ENCODE data around the gene GLOD4.
A peak's percentile ranks its signal among the peaks of the same experiment; 100 is the strongest.
"Not testable (repeated sequence)": the region's sequence is repeated elsewhere in the genome, so short reads cannot be mapped to it uniquely, and the experiment has no call there.

The GLOD4 gene

DNA sequence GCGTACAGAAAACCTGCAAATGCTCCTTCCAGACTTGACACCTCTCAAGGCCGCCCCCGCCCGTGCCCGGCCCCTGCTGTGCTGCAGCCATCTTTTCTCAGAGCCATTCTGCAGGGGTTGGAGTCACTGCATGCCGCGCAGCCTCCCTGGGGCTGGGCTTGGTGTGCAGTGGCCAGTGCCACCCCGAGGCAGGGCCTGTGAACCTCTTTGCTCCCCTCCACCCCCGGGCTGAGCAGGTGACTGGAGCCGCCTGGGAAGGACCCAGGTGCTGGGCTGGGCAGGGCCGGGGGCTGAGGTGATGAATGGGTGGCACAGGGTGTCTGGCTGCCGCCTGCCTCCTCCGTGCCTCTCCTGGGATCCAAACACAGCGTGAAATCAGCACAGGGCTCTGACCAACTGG, 20.4 kb upstream of the GLOD4 start:
- no peak for DNase-seq

DNA sequence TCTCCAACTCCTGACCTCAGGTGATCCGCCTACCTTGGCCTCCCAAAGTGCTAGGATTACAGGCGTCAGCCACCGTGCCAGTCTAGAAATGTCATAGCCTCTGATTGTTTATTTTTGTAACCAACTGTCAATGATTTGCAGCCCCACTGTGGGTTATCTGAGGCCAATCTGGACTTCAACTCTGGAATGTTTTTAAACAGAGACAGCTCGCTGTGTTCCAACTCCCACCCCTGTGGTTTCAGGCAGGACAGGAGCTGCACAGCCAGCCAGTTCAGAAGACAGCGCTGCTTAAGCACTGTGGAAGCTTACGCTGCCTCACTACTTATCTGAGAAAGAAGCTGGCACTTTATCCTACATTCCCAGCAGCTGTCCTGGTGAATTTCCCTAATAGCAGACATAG, 19.6 kb upstream of the GLOD4 start:
- no peak for DNase-seq

GRCh38 chr17:800446-801242, 18.6 kb upstream of the GLOD4 start:
- no peak for DNase-seq

DNA sequence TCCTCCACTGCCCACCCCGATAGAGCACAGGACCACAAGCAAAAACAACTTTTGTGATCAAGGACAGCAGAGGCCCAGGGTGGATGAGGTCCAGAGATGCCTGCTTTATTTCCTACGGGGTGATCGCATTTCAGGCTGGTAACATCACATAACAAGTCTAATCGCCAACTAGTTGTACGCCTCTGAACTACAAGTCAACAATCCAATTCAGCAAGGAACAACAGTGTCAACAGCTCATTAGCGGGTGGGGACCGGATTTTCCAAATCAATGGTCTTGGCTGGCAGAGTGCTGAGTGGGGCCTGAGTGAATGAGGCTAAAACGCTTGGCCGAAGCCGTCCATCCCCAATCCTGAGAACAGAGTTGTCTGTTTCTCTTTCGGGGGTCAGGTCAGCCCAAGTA, 17.2 kb upstream of the GLOD4 start:
- no peak for DNase-seq

GRCh38 chr17:798246-798645, 16.2 kb upstream of the GLOD4 start:
- no peak for DNase-seq

DNA sequence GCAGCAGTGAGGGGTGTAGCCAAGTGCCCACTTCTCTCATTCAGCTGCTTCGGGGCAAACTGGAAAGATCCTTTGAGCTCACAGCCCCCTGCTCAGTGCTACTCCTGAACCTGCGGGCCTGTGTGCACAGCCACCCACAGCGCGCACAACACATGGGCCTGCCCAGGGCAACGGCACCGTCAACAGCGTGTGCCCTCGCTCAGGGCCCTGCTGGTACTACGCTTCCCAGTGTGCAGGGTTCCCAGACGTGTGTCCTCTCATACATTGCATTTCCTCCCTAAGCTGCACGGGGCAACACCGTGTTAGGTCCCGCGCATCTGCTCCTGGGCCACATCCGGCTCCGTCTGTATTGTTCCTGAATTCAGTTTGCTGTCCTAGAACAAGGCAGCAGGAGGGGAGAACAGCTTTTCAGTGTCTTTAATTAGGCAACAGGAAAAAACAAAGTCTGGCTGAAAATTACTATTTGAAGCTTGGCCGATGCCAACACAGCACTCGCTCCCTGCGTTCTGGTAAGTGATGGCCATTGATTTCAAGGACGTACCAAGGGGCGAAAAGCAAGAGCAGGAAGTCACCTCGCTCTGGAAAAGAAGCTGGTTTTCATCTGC, 15.3 kb upstream of the GLOD4 start:
- no peak for DNase-seq

DNA sequence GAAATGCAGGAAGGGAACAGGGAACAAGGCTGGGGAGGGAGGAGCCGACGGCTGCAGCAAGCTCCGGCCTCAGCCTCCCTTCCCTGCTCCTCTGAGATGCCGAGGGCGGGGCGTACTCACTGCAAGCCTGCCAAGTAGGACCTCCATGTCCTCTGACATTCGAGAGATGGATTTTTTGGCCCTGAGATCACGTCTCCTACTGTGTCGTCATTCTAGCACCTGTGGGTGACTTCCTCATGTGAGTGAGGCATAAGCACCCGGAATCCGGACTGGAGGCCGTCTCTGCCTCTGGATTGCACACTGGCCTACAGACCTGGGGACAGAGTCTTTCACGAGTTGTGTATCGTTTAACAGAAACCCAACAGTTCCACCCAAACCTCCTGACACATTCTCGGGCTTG, 14.5 kb upstream of the GLOD4 start:
- DNase-seq: no peak

GRCh38 chr17:795721-796120, 13.6 kb upstream of the GLOD4 start:
- no peak for DNase-seq

DNA sequence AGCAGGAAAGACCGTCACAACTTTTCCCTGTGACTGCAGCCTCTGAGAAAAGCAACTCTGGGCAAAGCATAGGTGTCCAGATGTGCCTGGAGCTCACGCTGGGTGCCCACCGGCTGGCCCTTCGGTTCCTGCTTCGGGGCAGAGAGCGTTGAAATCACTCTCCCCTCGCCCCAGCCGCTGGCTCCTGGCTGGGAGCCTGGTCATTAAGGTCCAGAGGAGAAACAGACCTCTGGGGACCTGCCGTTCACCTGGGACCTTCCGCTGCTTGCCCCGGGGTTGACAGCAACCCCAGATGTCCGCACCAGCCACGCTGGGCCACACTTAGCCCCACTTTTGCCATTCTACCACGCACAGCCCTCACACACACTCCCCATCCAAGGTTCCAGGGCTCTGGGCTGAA, 13.2 kb upstream of the GLOD4 start:
- DNase-seq: no peak

- peak; percentile 35 for DNase-seq
Observed at GRCh38 chr17:794876-795275, 12.8 kb upstream of the GLOD4 start.

DNA sequence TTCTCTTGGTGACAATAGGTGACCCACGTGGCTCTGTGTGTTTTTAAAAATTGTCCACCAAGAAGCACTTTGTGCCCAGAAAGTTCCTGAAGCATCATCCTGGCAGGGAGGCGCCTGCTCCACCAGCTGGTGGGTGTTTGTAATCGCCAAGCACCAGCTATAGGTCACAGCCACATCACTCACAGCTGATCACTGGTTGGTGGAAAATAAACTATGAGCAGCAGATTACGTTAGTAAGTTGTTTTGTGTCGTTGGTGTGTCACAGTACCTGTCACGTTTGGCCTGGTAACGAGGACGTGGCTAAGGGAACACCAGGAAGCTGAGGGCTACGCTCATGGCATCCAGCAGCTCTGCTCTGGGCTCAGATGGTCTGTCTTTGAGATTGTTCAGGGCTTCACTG, 10.2 kb upstream of the GLOD4 start:
- no peak for DNase-seq

DNA sequence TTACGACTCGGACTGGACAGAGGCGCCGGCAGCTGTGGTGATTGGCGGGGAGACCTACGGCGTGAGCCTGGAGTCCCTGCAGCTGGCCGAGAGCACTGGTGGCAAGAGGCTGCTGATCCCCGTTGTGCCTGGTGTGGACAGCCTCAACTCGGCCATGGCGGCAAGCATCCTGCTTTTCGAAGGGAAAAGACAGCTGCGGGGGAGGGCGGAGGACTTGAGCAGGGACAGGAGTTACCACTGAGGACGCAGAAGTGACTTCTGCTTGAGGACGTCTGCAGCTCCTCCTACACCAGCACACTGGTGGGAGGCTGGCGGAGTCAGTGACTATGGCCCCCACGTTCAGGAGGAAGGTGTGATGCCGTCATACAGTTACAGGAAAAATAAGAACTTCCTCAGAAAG, 9.7 kb upstream of the GLOD4 start:
- no peak for DNase-seq

GRCh38 chr17:790874-791247, 8.8 kb upstream of the GLOD4 start:
- DNase-seq: not testable (repeated sequence)

DNA sequence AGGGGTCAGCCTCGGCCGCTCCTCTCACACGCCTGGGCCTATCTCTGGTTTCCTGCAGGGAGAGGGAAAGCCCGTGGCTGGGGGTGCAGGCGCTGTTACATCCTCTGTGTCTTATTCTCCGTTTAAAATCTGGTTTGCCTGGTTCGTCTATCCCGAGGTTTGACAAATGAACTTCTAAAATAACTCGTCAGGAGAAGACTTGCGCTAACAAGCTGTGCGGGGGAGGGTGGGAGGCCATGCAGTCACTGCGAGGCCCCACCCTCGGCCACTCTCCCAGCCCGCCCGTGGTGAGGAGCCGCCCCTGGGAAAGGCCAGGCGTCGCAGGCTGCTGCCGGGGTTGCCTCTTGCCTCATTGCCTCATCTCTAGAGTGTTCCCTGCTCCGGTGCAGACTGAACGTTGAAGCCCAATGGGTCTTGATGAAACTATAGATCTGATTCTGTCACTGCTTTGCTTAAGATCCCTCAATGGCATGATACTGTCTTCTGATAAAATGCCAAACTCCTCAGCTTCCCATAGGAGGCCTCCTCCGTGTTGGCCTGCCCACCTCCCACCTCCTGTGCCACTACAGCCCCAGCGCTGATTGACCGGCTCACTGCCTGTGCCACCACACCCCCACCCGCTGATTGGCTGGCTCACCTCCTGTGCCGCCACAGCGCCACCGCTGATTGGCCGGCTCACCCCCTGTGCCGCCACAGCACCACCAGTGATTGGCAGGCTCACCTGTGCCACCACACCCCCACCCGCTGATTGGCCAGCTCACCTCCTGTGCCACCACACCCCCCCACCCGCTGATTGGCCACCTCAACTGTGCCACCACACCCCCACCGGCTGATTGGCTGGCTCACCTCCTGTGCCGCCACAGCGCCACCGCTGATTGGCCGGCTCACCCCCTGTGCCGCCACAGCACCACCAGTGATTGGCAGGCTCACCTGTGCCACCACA, 8.1 kb upstream of the GLOD4 start:
- not testable (repeated sequence) for DNase-seq

DNA sequence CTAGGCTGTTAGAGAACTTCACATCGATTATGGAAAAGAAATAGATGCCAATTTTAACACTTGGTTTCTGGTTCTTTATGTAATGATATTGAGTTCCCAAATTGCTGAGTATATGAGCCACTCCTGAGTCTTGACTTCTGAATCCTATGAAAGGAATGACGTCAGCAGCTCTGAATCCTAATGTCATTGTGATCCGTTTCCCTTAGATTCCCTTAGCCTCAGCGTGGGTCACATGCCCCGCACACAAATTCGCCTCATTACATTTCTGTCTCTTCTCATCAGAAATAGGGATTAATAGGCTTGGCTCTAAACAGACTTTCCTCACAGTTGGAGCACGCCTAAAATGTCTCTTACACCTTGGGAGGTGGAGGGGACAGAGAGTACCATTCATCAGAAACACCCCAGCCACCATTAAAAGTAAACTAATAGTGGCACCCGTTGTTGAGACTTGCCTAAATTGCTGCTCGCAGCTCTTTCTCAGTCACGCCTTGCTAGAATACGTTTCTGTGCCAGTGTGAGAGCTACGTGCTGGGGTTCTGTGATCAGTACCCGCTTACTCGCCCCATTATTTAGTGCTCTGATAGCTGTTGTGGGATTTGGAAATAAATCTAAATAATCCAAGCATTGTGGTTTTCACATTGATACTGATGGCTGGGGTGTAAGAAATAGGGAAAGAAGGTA, 7.2 kb upstream of the GLOD4 start:
- DNase-seq: no peak

DNA sequence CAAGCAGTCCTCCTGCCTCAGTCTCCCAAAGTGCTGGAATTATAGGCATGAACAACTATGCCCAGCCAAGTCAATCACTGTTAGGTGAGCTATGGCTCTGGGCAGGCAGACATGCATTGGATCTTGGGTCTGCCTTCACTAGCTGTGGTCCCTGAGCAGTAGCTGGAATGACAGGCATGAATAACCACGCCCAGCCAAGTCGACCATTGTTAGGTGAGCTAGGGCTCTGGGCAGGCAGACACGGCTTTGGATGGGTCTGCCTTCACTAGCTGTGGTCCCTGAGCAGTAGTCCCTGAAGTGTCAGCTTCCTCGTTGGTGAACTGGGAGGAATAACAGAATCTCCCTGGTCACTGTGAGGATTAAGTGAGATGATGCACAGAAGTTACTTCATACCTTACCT, 6.5 kb upstream of the GLOD4 start:
- no peak for DNase-seq

DNA sequence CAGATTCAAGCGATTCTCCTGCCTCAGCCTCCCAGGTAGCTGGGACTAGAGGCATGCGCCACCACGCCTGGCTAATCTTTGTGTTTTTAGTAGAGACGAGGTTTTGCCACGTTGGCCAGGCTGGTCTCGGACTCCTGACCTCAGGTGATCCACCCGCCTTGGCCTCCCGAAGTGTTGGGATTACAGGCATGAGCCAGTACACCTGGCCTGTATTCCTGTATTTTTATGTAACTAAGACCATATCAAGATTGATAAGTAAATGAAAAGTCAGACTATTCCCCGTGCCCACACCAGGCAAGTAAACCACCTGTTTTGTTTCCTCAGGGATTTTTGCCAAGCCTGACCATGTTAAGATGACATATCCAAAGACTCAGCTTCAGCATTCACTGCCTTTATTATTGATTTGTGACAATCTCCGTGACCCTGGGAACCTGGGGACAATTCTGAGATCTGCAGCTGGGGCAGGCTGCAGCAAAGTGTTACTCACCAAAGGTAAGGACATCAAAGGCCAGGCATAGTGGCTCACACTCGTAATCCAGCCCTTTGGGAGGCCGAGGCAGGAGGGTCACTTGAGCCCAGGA, 5.7 kb upstream of the GLOD4 start:
- DNase-seq: no peak

DNA sequence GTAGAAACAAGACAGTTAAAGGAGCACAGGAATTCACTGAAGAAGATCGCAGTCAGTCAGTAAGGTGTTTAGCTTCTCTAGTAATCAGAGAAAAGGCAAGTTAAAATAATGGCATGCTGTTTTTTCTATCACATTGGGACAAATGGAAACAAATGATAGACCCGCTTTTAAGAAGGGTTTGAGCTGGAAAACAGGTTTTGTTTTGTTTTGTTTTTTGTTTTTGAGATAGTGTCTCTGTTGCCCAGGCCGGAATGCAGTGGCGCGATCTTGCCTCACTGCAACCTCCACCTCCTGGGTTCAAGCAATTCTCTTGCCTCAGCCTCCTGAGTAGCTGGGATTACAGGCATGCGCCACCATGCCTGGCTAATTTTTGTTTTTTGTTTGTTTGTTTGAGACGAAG, 3.8 kb upstream of the GLOD4 start:
- not testable (repeated sequence) for DNase-seq

- DNase-seq: no peak
Observed at GRCh38 chr17:784143-784542, 2.1 kb upstream of the GLOD4 start.

GRCh38 chr17:778096-778495, 4.0 kb downstream of the GLOD4 start:
- no peak for DNase-seq

GRCh38 chr17:774313-774584, 7.8 kb downstream of the GLOD4 start:
- DNase-seq: no peak

DNA sequence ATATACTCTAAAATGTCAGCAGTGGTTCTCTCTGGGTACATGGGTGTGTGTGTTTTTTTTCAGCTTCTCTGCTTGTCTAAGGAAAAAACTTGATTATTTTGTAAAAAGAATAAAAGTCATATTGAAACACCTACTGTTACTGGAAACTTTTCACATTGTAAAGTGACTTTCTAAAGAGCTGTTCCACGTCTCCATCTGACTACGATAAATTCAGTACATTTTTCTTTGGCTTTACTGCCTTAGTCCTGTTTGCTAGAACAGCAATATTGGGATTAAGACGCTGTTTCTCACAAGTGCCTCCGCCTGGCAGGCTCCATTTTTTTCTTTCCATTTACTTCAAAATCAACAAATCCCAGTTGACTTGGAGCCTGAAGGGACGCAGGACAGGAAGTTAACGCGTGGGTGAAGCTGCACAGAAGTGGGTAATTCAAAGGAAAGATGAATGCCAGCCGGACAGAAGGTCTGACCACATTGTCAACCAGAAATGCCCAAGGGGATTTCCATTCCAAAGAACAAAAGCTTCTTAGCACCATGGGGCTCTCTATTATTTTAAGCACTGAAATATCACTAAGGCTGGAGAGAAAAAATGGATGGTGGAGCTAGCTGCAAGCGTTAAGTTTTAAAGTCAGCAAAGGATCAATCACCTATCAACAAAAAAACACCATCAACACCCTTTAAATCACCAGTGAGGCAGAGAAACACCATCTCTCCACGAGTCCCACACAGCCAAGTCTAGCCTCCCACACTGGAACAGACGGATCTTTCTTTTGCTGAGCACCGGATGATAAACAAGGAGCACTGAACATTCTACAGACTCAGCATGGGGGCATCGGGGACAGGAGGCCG, 8.4 kb downstream of the GLOD4 start:
- DNase-seq: no peak
